HG02943 (cell line): Measurements from ENCODE around the gene KLF13.

Source experiments
- ATAC-seq: cut with Tn5 transposase; IDR thresholded peaks from one replicate; pipeline ENCODE4 v1.9.1; 2021; ENCODE audit warnings: mild to moderate bottlenecking, low read depth, moderate library complexity; ENCODE audit not compliant: unreplicated experiment

Gene KLF13

GRCh38 chr15:31326156-31326874 lies at the start of gene KLF13:
Gene KLF13 (plus strand): TSS chr15:31326835. CDS start chr15:31327213, 378 bp downstream.
- ATAC-seq: peak; percentile 57

- no peak for ATAC-seq
These were observed 49.1 kb upstream of the KLF13 start for GRCh38 chr15:31277335-31278060.

- no peak for ATAC-seq
These were observed 48.6 kb upstream of the KLF13 start for GRCh38 chr15:31278061-31278445.

GRCh38 chr15:31278544-31279220 lies 48.0 kb upstream of the KLF13 start:
- ATAC-seq: no peak

GRCh38 chr15:31279221-31280045 lies 47.2 kb upstream of the KLF13 start:
- no peak for ATAC-seq

- no peak for ATAC-seq
These were observed 46.4 kb upstream of the KLF13 start for GRCh38 chr15:31280046-31280830.

GRCh38 chr15:31280831-31281216 lies 45.8 kb upstream of the KLF13 start:
- ATAC-seq: no peak

- no peak for ATAC-seq
These were observed 43.6 kb upstream of the KLF13 start for GRCh38 chr15:31283043-31283442.

- no peak for ATAC-seq
These were observed 40.8 kb upstream of the KLF13 start for GRCh38 chr15:31285772-31286261.

- ATAC-seq: no peak
These were observed 35.5 kb upstream of the KLF13 start for GRCh38 chr15:31291048-31291578.

- ATAC-seq: no peak
These were observed 34.1 kb upstream of the KLF13 start for GRCh38 chr15:31292391-31293015.

- no peak for ATAC-seq
These were observed 33.0 kb upstream of the KLF13 start for GRCh38 chr15:31293655-31294054.

- ATAC-seq: no peak
These were observed 32.6 kb upstream of the KLF13 start for GRCh38 chr15:31294067-31294466.

GRCh38 chr15:31295658-31296057 lies 31.0 kb upstream of the KLF13 start:
- ATAC-seq: no peak

- ATAC-seq: no peak
These were observed 30.4 kb upstream of the KLF13 start for GRCh38 chr15:31296219-31296645.

- ATAC-seq: no peak
These were observed 29.7 kb upstream of the KLF13 start for GRCh38 chr15:31296646-31297574.

GRCh38 chr15:31297575-31298456 lies 28.8 kb upstream of the KLF13 start:
- ATAC-seq: no peak
